Thoracic aorta (tissue), 2 donors: Measurements from ENCODE around the gene METTL4. TPM values are rescaled to one million over a fixed set of nuclear protein-coding genes. Genes with fewer than 3 reads are reported as not detected.

Source experiments
- ATAC-seq: fragments of 150-250 bp; one replicate; pipeline ENCODE4 v1.8.0; 2017; ENCODE audit warnings: low read depth; ENCODE audit not compliant: insufficient number of reproducible peaks, low FRiP score
- DNase-seq: peaks from one replicate; pipeline ENCODE4 v3.0.0-alpha.2; 2020; ENCODE audit warnings: low spot score
- H3K27ac ChIP-seq, 2 donors: fragments of 200-600 bp; sonication (generic); 1 replicate in 1 of 2; 2 replicates in 1 of 2; pipeline ENCODE4 v1.5.1; 2016; ENCODE audit warnings: mild to moderate bottlenecking in 2 of 2, moderate library complexity in 2 of 2
- H3K27me3 ChIP-seq: fragments of 200-600 bp; sonication (generic); replicated peaks from 2 replicates; pipeline ENCODE4 v1.6.0; 2016; ENCODE audit warnings: mild to moderate bottlenecking; ENCODE audit not compliant: insufficient read depth
- H3K36me3 ChIP-seq: fragments of 200-600 bp; sonication (generic); one replicate; pipeline ENCODE4 v1.5.1; 2016
- H3K4me1 ChIP-seq, 2 donors: fragments of 200-600 bp; sonication (generic); 1 replicate in 1 of 2; 2 replicates in 1 of 2; pipeline versions ENCODE4 v1.5.1 to v1.6.0; 2016; ENCODE audit warnings: low read depth in 2 of 2, mild to moderate bottlenecking in 1 of 2; ENCODE audit not compliant: control insufficient read depth in 1 of 2
- H3K4me3 ChIP-seq: fragments of 200-600 bp; sonication (generic); 2 replicates; pipeline ENCODE4 v1.5.1; 2016; ENCODE audit warnings: mild to moderate bottlenecking
- H3K9me3 ChIP-seq: fragments of 200-600 bp; sonication (generic); 2 replicates; pipeline ENCODE4 v1.5.1; 2016
- CTCF ChIP-seq: fragments of 200-600 bp; sonication (generic); IDR thresholded peaks from one replicate; pipeline ENCODE4 v1.5.1; 2019; ENCODE audit warnings: antibody characterized with exemption
- total RNA-seq, 2 donors: library from RNA; depleted of rRNA; stranded (reverse); fragments of >200 nt; gene quantifications; one replicate each; pipeline versions ENCODE4 v1.1.0 to v1.2.3, GENCODE V29; 2016

Gene METTL4
- total RNA-seq, 2 donors from 2014 or later: 8.3 to 12.2 TPM

DNA sequence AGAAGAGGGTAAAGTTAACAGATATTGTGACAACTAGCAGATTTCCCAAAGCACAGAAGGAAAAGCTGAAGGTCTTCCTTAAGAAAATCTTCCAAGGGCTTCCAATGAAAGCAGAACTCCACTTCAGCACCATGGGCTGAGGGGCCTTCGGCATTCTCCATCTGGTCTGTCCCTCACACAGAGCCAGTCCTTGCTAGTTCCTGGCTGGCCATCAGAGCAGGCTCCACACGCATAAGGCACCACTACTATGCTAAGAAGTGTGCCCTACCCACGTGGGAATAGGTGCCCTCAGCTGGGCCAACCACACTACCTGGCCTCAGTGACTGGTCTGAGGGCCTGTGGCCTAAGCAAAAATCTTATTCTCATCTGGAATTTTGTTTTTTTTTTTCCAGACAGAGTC, 73.5 kb downstream of the METTL4 start:
- no peaks in the 10 kb centered on the region for H3K27me3 ChIP-seq
- H3K4me3 ChIP-seq: no peak overlapping the region
- H3K4me1 ChIP-seq: no peaks in the 10 kb centered on the region
- TF ChIP-seq CTCF: no peak
- DNase-seq (no peak), ATAC-seq (no peak)
- H3K27ac ChIP-seq: no peak overlapping the region
- no peaks in the 10 kb centered on the region for H3K9me3 ChIP-seq
- no peaks in the 10 kb centered on the region for H3K36me3 ChIP-seq

DNA sequence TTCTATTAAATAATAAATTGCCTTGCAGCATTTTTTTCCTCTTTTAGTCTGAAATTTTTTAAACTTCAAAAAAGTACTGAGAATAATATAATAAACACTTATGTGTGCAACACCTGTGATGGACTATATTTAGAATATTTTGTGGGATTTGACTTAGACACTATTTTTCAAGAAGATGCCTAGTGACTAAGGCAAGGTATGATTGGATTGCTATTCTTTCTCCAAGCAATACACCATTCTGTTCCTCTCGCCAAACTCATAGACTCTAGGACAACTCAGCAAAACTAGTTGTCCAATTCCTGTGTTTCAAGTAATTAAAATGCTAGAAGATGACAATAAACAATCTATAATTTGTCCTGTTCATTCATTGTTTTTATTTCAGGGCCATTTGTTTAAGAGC, 75.9 kb downstream of the METTL4 start:
- no peaks in the 10 kb centered on the region for H3K36me3 ChIP-seq
- DNase-seq (no peak), ATAC-seq (no peak)
- no peaks in the 10 kb centered on the region for H3K9me3 ChIP-seq
- no peak for TF ChIP-seq CTCF
- no peak overlapping the region for H3K27ac ChIP-seq
- no peaks in the 10 kb centered on the region for H3K4me1 ChIP-seq
- no peak overlapping the region for H3K4me3 ChIP-seq
- no peaks in the 10 kb centered on the region for H3K27me3 ChIP-seq

GRCh38 chr18:2494921-2495320, 76.4 kb downstream of the METTL4 start:
- H3K27me3 ChIP-seq: no peaks in the 10 kb centered on the region
- no peaks in the 10 kb centered on the region for H3K9me3 ChIP-seq
- no peak for DNase-seq
- H3K27ac ChIP-seq: no peak overlapping the region
- TF ChIP-seq CTCF: no peak
- no peak overlapping the region for H3K4me3 ChIP-seq
- no peaks in the 10 kb centered on the region for H3K36me3 ChIP-seq
- no peak for ATAC-seq
- H3K4me1 ChIP-seq: no peaks in the 10 kb centered on the region

Other genes with a start within 250 kb of the METTL4 start
- gene NDC80, start 52 bp upstream of the METTL4 start, total RNA-seq: 1 to 10 TPM in 1 of 2 donors, not detected in 1; 1.6 TPM
- gene SMCHD1, start 84.2 kb upstream of the METTL4 start, total RNA-seq: 100 to 1,000 TPM in 1 of 2 donors, 10 to 100 TPM in 1; 73.8 to 107 TPM